MCF 10A (cell line): ENCODE data around the gene RER1. TPM values are rescaled to one million over a fixed set of nuclear protein-coding genes. Genes with fewer than 3 reads are reported as not detected.

ENCODE experiments used
- BruUV-seq: library from RNA; stranded (reverse); fragments of 400-500 nt; replicated peaks from 2 replicates; lab custom pipeline; 2021; lab: Mats Ljungman, UMichigan
- CTCF ChIA-PET: fragments of 300-600 bp; sonication (Branson Sonifier 250); formaldehyde crosslinking; extraction: SDS; loops from one replicate; lab custom pipeline; 2021; ENCODE audit warnings: antibody characterized with exemption, inconsistent platforms; lab: Yijun Ruan, JAX
- POLR2A ChIA-PET: fragments of 300-600, 350-650 bp; sonication (Branson Sonifier 250); formaldehyde crosslinking; extraction: SDS; loops from one replicate; lab custom pipeline; 2020; ENCODE audit warnings: antibody characterized with exemption, inconsistent platforms; lab: Yijun Ruan, JAX
- DNase-seq: peaks from one replicate; pipeline ENCODE4 v3.0.0-alpha.2; 2018; ENCODE audit not compliant: unreplicated experiment
- H3K27ac Mint-ChIP-seq: one replicate; pipeline ENCODE4 v1.8.0; 2022; ENCODE audit warnings: mild to moderate bottlenecking, low read depth, mixed read lengths; ENCODE audit not compliant: unreplicated experiment
- H3K27me3 Mint-ChIP-seq: one replicate; pipeline ENCODE4 v1.8.0; 2022; ENCODE audit warnings: mixed read lengths; ENCODE audit not compliant: insufficient read depth, unreplicated experiment
- H3K36me3 Mint-ChIP-seq: one replicate; pipeline ENCODE4 v1.8.0; 2022; ENCODE audit warnings: mild to moderate bottlenecking, moderate library complexity, mixed read lengths; ENCODE audit not compliant: insufficient read depth, unreplicated experiment
- H3K4me1 Mint-ChIP-seq: one replicate; pipeline ENCODE4 v1.8.0; 2022; ENCODE audit warnings: mixed read lengths; ENCODE audit not compliant: insufficient read depth, unreplicated experiment
- H3K4me3 Mint-ChIP-seq: one replicate; pipeline ENCODE4 v1.8.0; 2022; ENCODE audit warnings: mild to moderate bottlenecking, moderate library complexity, mixed read lengths; ENCODE audit not compliant: unreplicated experiment
- H3K9me3 Mint-ChIP-seq: one replicate; pipeline ENCODE4 v1.8.0; 2022; ENCODE audit warnings: mixed read lengths; ENCODE audit not compliant: unreplicated experiment
- CTCF ChIP-seq: fragments of 200-600 bp; IDR thresholded peaks from one replicate; pipeline ENCODE4 v1.8.0; 2022; ENCODE audit warnings: antibody characterized with exemption, mild to moderate bottlenecking; ENCODE audit not compliant: unreplicated experiment
- intact Hi-C: fragments of 100-400 bp; cut with micrococcal nuclease; formaldehyde crosslinking; loops from 2 replicates; pipeline ENCODE4 v1.14.1; 2022
- total RNA-seq: library from RNA; stranded (reverse); gene quantifications from 2 replicates; pipeline ENCODE4 v1.2.3, GENCODE V29; 2022

RER1 gene
- total RNA-seq, 1 experiment from 2014 or later = 172 TPM

- Mint-ChIP-seq H3K36me3 (no peaks in the 10 kb centered on the region), H3K4me3 (no peak overlapping the region), H3K27me3 (no peaks in the 10 kb centered on the region), H3K9me3 (peaks cover 13% of the 10 kb centered on the region), H3K27ac (no peak overlapping the region), H3K4me1 (peaks cover 6% of the 10 kb centered on the region)
- CTCF ChIA-PET = interaction anchor here (1.6 to 2.0 kb wide), 2 partner anchors 21 to 166 kb away, joined by 6 to 9 read pairs; partner anchors contain the start of gene FAAP20
- no peak for TF ChIP-seq CTCF
- POLR2A ChIA-PET = interaction anchor here (0.6 kb wide), 1 partner anchor 131 kb away, joined by 3 read pairs; no protein-coding TSS in a partner anchor
- BruUV-seq = no TSS peak
- intact Hi-C loops = no loop called here
- no peak for DNase-seq
Observed at GRCh38 chr1:2360588-2361364, 30.9 kb upstream of the RER1 start.

DNA sequence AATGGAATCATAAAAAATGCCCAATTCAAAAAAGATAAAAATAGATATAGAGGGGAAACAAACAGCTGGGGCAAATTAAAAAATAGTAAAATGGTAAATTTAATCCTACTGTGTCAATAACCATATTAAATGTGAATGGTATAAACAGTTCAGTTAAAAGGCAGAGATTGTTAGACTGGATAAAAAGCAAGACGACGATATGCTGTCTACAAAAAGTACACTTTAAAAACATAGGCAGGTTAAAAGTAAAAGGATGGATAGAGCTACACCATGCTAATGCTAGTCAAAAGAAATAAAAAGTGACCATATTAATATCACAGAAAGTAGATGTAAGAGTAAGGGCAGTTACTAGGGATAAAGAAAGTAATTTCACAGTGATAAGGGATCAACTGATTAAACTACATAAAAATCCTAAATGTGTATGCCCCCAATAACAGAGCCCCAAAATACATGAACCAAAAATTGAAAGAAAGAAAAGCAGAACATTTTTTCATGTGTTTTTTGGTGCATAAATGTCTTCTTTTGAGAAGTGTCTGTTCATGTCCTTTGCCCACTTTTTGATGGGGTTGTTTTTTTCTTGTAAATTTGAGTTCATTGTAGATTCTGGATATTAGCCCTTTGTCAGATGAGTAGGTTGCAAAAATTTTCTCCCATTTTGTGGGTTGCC is 27.7 kb upstream of the RER1 start:
- CTCF ChIA-PET = interaction anchor here (1.4 kb wide), 1 partner anchor 17 kb away, joined by 5 read pairs; no protein-coding TSS in a partner anchor
- DNase-seq = no peak
- intact Hi-C loops = no loop called here
- no peaks in the 10 kb centered on the region for H3K27me3 Mint-ChIP-seq
- H3K36me3 Mint-ChIP-seq = no peaks in the 10 kb centered on the region
- POLR2A ChIA-PET = no interaction called here
- H3K9me3 Mint-ChIP-seq = peaks cover 13% of the 10 kb centered on the region
- no peak overlapping the region for H3K27ac Mint-ChIP-seq
- H3K4me3 Mint-ChIP-seq = no peak overlapping the region
- no TSS peak for BruUV-seq
- H3K4me1 Mint-ChIP-seq = peaks cover 6% of the 10 kb centered on the region
- no peak for TF ChIP-seq CTCF

DNA sequence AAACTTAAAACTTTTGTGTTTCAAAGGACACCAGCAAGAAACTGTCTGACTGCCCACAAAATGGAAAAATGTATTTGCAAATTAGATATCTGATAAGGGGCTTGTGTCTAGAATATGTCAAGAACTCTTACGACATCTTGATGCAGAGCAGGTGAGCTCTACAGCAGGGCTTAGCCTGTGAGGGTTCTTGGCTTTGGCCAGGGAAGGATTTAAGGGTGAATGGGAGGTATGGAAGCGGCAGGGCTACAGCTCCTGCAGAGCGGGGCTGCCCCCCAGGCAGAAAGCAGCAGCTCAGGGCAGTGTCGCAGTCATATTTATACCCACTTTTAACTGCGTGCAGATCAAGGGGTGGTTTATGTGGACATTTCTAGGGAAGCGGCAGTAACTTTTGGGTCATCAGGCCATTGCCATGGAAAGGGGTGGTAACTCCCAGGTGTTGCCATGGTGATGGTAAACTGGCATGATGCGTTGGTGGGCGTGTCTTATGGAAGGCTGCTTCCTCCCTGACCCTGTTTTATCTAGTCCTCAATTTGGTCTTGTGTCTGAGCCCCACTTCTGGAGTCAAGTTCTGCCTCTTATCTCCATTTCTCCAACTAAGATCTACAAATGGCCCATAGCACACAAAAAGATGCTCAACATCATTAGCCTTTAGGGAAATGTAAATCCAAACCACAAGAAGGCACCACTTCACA is 23.4 kb upstream of the RER1 start:
- ChIA-PET POLR2A (no interaction called here), CTCF (no interaction called here)
- DNase-seq = no peak
- H3K4me3 Mint-ChIP-seq = no peak overlapping the region
- H3K4me1 Mint-ChIP-seq = no peaks in the 10 kb centered on the region
- no peaks in the 10 kb centered on the region for H3K27me3 Mint-ChIP-seq
- no TSS peak for BruUV-seq
- H3K27ac Mint-ChIP-seq = no peak overlapping the region
- peaks cover 16% of the 10 kb centered on the region for H3K36me3 Mint-ChIP-seq
- no peak for TF ChIP-seq CTCF
- H3K9me3 Mint-ChIP-seq = no peaks in the 10 kb centered on the region
- intact Hi-C loops = no loop called here
